ENCODE data around the gene E2F7. TPM values are rescaled to one million over a fixed set of nuclear protein-coding genes. Genes with fewer than 3 reads are reported as not detected.

E2F7 gene
- total and polyA plus RNA-seq, 2 donors (not counting 1 experiment from before 2014, with no cell fraction given): 3.6 to 9.7 TPM

DNA sequence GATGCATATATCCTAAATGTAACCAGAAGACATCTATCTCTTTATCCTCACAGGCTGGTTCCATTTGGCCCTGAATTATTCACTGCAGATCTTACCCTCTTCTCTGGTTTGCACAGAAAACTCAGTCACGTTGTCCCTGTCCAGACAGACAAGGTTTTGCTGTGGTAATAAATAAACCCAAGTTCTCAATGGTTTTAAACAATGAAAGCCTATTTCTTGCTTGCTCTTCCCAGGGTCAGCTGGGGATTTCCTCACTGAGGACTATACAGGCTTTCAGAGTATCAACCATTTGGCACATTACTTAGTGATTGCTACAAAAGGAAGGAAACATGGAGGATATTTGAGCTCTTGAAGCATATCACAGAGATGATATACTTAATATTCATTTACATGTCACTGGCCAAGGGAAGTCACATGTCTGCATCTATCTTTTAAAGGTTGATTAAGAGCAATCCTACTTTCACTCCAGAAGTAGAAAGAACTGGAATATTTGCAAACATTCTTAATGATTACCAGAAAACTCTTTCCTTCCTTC is 24.4 kb upstream of the E2F7 start:
- Histone ChIP-seq H3K4me3 (replicated peaks in 1 of 4; ENCODE audit: control extremely low read depth in 1 of 4, insufficient read depth in 1 of 4, low read depth in 3 of 4, low read length in 4 of 4) (no peak overlapping the region), H3K4me1 (ENCODE audit: control insufficient read depth, extremely low read depth, insufficient read depth, low read length) (peaks cover 3% of the 10 kb centered on the region), H3K27me3 (ENCODE audit: control insufficient read depth, insufficient read depth, low read length) (no peaks in the 10 kb centered on the region), H3K4me2 (ENCODE audit: extremely low read depth, insufficient read depth, low read length) (no peak overlapping the region), H4K20me1 (ENCODE audit: control insufficient read depth, extremely low read depth, insufficient read depth, low read length) (no peaks in the 10 kb centered on the region), H3K9me3 (ENCODE audit: control insufficient read depth, insufficient read depth, low read depth, low read length) (no peaks in the 10 kb centered on the region), H3K9ac (ENCODE audit: insufficient read depth, low read length) (no peak overlapping the region), H3K79me2 (ENCODE audit: control insufficient read depth, insufficient read depth, low read length) (no peaks in the 10 kb centered on the region), H2AFZ (ENCODE audit: low read length) (no peak overlapping the region), H3K27ac (ENCODE audit: insufficient read depth, low read length) (no peak overlapping the region), H3K36me3 (ENCODE audit: control insufficient read depth, insufficient read depth, low read length) (no peaks in the 10 kb centered on the region)
- no peak for TF ChIP-seq EZH2 (IDR thresholded peaks at IDR 0.05; ENCODE audit: low read length, missing control alignments)
- TF ChIP-seq, protein P1, sequence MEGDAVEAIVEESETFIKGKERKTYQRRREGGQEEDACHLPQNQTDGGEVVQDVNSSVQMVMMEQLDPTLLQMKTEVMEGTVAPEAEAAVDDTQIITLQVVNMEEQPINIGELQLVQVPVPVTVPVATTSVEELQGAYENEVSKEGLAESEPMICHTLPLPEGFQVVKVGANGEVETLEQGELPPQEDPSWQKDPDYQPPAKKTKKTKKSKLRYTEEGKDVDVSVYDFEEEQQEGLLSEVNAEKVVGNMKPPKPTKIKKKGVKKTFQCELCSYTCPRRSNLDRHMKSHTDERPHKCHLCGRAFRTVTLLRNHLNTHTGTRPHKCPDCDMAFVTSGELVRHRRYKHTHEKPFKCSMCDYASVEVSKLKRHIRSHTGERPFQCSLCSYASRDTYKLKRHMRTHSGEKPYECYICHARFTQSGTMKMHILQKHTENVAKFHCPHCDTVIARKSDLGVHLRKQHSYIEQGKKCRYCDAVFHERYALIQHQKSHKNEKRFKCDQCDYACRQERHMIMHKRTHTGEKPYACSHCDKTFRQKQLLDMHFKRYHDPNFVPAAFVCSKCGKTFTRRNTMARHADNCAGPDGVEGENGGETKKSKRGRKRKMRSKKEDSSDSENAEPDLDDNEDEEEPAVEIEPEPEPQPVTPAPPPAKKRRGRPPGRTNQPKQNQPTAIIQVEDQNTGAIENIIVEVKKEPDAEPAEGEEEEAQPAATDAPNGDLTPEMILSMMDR (conservative IDR thresholded peaks at IDR 0.05 in 1 of 2, IDR thresholded peaks at IDR 0.05 in 1 of 2; ENCODE audit: low read depth in 1 of 2, low read length in 2 of 2): no peak
- no peak for DNase-seq (ENCODE audit: low read depth in 2 of 2)

DNA sequence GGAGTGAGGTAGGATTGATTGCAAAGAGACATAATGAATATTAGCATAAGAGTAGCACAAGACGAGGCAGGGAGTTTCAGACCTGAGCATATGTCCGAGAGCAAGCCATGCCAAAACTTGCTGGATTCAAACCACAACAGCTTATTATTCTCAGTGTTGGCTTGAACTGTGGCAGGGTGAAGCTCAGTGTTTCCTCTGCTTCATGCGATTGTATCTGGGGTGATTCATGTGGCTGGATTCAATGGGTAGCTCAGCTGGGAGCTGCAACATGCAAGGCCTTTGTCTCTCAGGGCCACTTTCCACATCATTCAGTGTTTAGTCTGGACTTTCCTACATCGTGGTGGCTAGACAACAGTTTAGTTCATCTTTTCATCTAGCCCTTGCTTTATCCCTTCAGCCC is 22.1 kb upstream of the E2F7 start:
- Histone ChIP-seq H3K4me2 (ENCODE audit: extremely low read depth, insufficient read depth, low read length) (no peak overlapping the region), H3K36me3 (ENCODE audit: control insufficient read depth, insufficient read depth, low read length) (no peaks in the 10 kb centered on the region), H3K9ac (ENCODE audit: insufficient read depth, low read length) (no peak overlapping the region), H4K20me1 (ENCODE audit: control insufficient read depth, extremely low read depth, insufficient read depth, low read length) (no peaks in the 10 kb centered on the region), H2AFZ (ENCODE audit: low read length) (no peak overlapping the region), H3K79me2 (ENCODE audit: control insufficient read depth, insufficient read depth, low read length) (no peaks in the 10 kb centered on the region), H3K4me3 (replicated peaks in 1 of 4; ENCODE audit: control extremely low read depth in 1 of 4, insufficient read depth in 1 of 4, low read depth in 3 of 4, low read length in 4 of 4) (no peak overlapping the region), H3K4me1 (ENCODE audit: control insufficient read depth, extremely low read depth, insufficient read depth, low read length) (peaks cover 3% of the 10 kb centered on the region), H3K27me3 (ENCODE audit: control insufficient read depth, insufficient read depth, low read length) (no peaks in the 10 kb centered on the region), H3K27ac (ENCODE audit: insufficient read depth, low read length) (no peak overlapping the region), H3K9me3 (ENCODE audit: control insufficient read depth, insufficient read depth, low read depth, low read length) (no peaks in the 10 kb centered on the region)
- peak; percentile 95 to 98 for DNase-seq (ENCODE audit: low read depth in 2 of 2)
- no peak for TF ChIP-seq EZH2 (IDR thresholded peaks at IDR 0.05; ENCODE audit: low read length, missing control alignments)
- TF ChIP-seq, protein P1 (conservative IDR thresholded peaks at IDR 0.05 in 1 of 2, IDR thresholded peaks at IDR 0.05 in 1 of 2; ENCODE audit: low read depth in 1 of 2, low read length in 2 of 2): no peak

DNA sequence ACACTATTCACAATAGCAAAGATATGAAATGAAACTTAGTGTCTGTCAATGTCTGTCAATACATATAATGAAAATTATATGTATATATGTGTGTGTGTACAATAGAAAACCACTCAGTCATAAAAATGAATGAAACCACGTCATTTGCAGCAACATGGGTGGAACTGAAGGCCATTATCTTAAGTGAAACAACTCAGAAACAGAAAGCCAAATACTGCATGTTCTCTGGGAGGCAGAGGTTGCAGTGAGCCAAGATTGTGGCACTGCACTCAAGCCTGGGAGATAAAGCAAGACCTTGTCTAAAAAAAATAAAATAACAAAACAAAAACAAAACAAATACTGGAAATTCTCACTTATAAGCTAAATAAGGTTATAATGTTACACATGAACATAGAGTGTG is 16.7 kb upstream of the E2F7 start:
- Histone ChIP-seq H3K27ac (ENCODE audit: insufficient read depth, low read length) (no peak overlapping the region), H3K4me3 (replicated peaks in 1 of 4; ENCODE audit: control extremely low read depth in 1 of 4, insufficient read depth in 1 of 4, low read depth in 3 of 4, low read length in 4 of 4) (no peak overlapping the region), H3K4me2 (ENCODE audit: extremely low read depth, insufficient read depth, low read length) (no peak overlapping the region), H2AFZ (ENCODE audit: low read length) (no peak overlapping the region), H3K79me2 (ENCODE audit: control insufficient read depth, insufficient read depth, low read length) (no peaks in the 10 kb centered on the region), H3K9me3 (ENCODE audit: control insufficient read depth, insufficient read depth, low read depth, low read length) (no peaks in the 10 kb centered on the region), H3K4me1 (ENCODE audit: control insufficient read depth, extremely low read depth, insufficient read depth, low read length) (no peaks in the 10 kb centered on the region), H3K9ac (ENCODE audit: insufficient read depth, low read length) (no peak overlapping the region), H3K27me3 (ENCODE audit: control insufficient read depth, insufficient read depth, low read length) (no peaks in the 10 kb centered on the region), H4K20me1 (ENCODE audit: control insufficient read depth, extremely low read depth, insufficient read depth, low read length) (no peaks in the 10 kb centered on the region), H3K36me3 (ENCODE audit: control insufficient read depth, insufficient read depth, low read length) (no peaks in the 10 kb centered on the region)
- TF ChIP-seq, protein P1 (conservative IDR thresholded peaks at IDR 0.05 in 1 of 2, IDR thresholded peaks at IDR 0.05 in 1 of 2; ENCODE audit: low read depth in 1 of 2, low read length in 2 of 2): no peak
- no peak for TF ChIP-seq EZH2 (IDR thresholded peaks at IDR 0.05; ENCODE audit: low read length, missing control alignments)
- no peak for DNase-seq (ENCODE audit: low read depth in 2 of 2)

All from fibroblast of lung (primary cell).